ENCODE data around the gene XAB2.
A peak's percentile ranks its signal among the peaks of the same experiment; 100 is the strongest.

XAB2 gene

DNA sequence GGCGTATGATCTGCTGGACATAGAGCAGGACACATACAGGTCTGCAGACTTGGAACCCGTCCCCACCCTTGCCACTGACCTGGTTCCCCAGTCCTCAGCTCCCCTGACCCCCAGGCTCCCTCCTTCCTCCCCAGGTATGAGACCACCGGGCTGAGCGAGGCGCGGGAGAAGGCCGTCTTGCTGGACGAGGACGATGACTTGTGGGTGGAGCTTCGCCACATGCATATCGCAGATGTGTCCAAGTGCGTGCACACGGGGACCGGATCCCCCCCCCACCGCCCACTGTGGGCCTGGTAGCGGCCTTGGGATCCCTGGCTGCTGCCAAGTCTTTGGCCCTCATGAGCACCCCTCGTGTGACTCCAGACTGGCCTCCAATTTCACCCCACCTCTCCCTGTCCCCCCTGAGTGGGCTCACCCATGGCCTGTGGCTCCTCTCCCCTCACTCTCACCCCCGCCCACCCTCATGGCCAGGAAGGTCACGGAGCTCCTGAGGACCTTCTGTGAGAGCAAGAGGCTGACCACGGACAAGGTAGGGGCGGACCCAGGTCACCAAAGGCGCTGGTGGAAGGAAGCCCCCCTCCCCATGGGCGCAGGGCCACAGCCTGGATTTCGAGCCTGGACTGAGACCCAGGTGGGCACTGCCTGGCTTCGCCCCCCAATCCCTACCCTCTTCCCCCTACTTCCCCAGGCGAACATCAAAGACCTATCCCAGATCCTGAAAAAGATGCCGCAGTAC lies 13.1 kb upstream of the XAB2 start:
- H3K9ac ChIP-seq (ENCODE audit: low read depth in 1 of 2, low read length in 2 of 2) = no peak overlapping the region
- H3K4me1 ChIP-seq (ENCODE audit: control insufficient read depth in 1 of 2, insufficient read depth in 2 of 2, low read length in 2 of 2) = peaks cover 6 to 20% of the 10 kb centered on the region in 2 donors
- H3K27me3 ChIP-seq (ENCODE audit: control insufficient read depth in 1 of 2, insufficient read depth in 2 of 2, low read length in 2 of 2) = peaks cover 0 to 7% of the 10 kb centered on the region in 2 donors
- H3K27ac ChIP-seq (ENCODE audit: low read depth, low read length) = no peak overlapping the region
- H3K4me3 ChIP-seq (ENCODE audit: low read depth in 1 of 2, low read length in 2 of 2) = no peak overlapping the region
- peaks cover 0 to 35% of the 10 kb centered on the region in 2 donors for H3K36me3 ChIP-seq (ENCODE audit: control insufficient read depth in 1 of 2, insufficient read depth in 2 of 2, low read length in 2 of 2)
- peaks cover 0 to 2% of the 10 kb centered on the region in 2 donors for H3K9me3 ChIP-seq (ENCODE audit: control insufficient read depth in 1 of 2, low read length in 2 of 2)

- no peak overlapping the region for H3K4me3 ChIP-seq (ENCODE audit: low read depth in 1 of 2, low read length in 2 of 2)
- no peak overlapping the region for H3K9ac ChIP-seq (ENCODE audit: low read depth in 1 of 2, low read length in 2 of 2)
- peaks cover 0 to 7% of the 10 kb centered on the region in 2 donors for H3K27me3 ChIP-seq (ENCODE audit: control insufficient read depth in 1 of 2, insufficient read depth in 2 of 2, low read length in 2 of 2)
- peaks cover 6 to 23% of the 10 kb centered on the region in 2 donors for H3K4me1 ChIP-seq (ENCODE audit: control insufficient read depth in 1 of 2, insufficient read depth in 2 of 2, low read length in 2 of 2)
- no peak overlapping the region for H3K27ac ChIP-seq (ENCODE audit: low read depth, low read length)
- H3K36me3 ChIP-seq (ENCODE audit: control insufficient read depth in 1 of 2, insufficient read depth in 2 of 2, low read length in 2 of 2) = peaks cover 0 to 35% of the 10 kb centered on the region in 2 donors
- H3K9me3 ChIP-seq (ENCODE audit: control insufficient read depth in 1 of 2, low read length in 2 of 2) = peaks cover 0 to 2% of the 10 kb centered on the region in 2 donors
Measured at GRCh38 chr19:7641290-7642276, 12.2 kb upstream of the XAB2 start.

- peaks cover 0 to 35% of the 10 kb centered on the region in 2 donors for H3K36me3 ChIP-seq (ENCODE audit: control insufficient read depth in 1 of 2, insufficient read depth in 2 of 2, low read length in 2 of 2)
- no peak overlapping the region for H3K9ac ChIP-seq (ENCODE audit: low read depth in 1 of 2, low read length in 2 of 2)
- peaks cover 0 to 2% of the 10 kb centered on the region in 2 donors for H3K9me3 ChIP-seq (ENCODE audit: control insufficient read depth in 1 of 2, low read length in 2 of 2)
- no peak overlapping the region for H3K4me3 ChIP-seq (ENCODE audit: low read depth in 1 of 2, low read length in 2 of 2)
- peaks cover 6 to 29% of the 10 kb centered on the region in 2 donors for H3K4me1 ChIP-seq (ENCODE audit: control insufficient read depth in 1 of 2, insufficient read depth in 2 of 2, low read length in 2 of 2)
- peaks cover 0 to 7% of the 10 kb centered on the region in 2 donors for H3K27me3 ChIP-seq (ENCODE audit: control insufficient read depth in 1 of 2, insufficient read depth in 2 of 2, low read length in 2 of 2)
- no peak overlapping the region for H3K27ac ChIP-seq (ENCODE audit: low read depth, low read length)
Measured at GRCh38 chr19:7640803-7641202, 11.5 kb upstream of the XAB2 start.

DNA sequence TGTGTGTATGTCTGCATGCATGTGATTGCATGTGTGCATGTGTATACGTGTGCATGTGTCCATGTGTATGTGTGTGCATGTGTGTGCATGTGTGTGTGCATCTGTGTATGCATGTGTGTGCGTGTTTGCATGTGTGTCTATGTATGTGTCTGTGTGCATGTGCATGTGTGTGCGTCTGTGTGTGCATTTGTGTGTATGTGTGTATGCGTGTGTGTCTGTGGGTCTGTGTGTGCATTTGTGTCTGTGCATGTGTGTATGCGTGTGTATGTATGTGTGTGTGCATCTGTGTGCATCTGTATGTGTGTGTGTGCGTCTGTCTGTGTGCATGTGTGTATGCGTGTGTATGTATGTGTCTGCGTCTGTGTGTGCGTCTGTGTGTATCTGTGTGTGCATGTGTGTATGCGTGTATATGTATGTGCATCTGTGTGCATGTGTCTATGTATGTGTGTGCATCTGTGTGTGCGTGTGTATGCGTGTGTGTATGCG lies 10.6 kb upstream of the XAB2 start:
- Histone ChIP-seq H3K27ac (ENCODE audit: low read depth, low read length) (no peak overlapping the region), H3K4me3 (ENCODE audit: low read depth in 1 of 2, low read length in 2 of 2) (peak overlapping the region in 1 of 2 donors; percentile 21), H3K36me3 (ENCODE audit: control insufficient read depth in 1 of 2, insufficient read depth in 2 of 2, low read length in 2 of 2) (peaks cover 0 to 27% of the 10 kb centered on the region in 2 donors), H3K4me1 (ENCODE audit: control insufficient read depth in 1 of 2, insufficient read depth in 2 of 2, low read length in 2 of 2) (peaks cover 6 to 29% of the 10 kb centered on the region in 2 donors), H3K27me3 (ENCODE audit: control insufficient read depth in 1 of 2, insufficient read depth in 2 of 2, low read length in 2 of 2) (peaks cover 0 to 7% of the 10 kb centered on the region in 2 donors), H3K9ac (ENCODE audit: low read depth in 1 of 2, low read length in 2 of 2) (no peak overlapping the region), H3K9me3 (ENCODE audit: control insufficient read depth in 1 of 2, low read length in 2 of 2) (peaks cover 0 to 2% of the 10 kb centered on the region in 2 donors)

GRCh38 chr19:7638802-7639465 lies 9.6 kb upstream of the XAB2 start:
- Histone ChIP-seq H3K9ac (ENCODE audit: low read depth in 1 of 2, low read length in 2 of 2) (no peak overlapping the region), H3K27me3 (ENCODE audit: control insufficient read depth in 1 of 2, insufficient read depth in 2 of 2, low read length in 2 of 2) (peaks cover 0 to 7% of the 10 kb centered on the region in 2 donors), H3K4me1 (ENCODE audit: control insufficient read depth in 1 of 2, insufficient read depth in 2 of 2, low read length in 2 of 2) (peaks cover 6 to 29% of the 10 kb centered on the region in 2 donors), H3K9me3 (ENCODE audit: control insufficient read depth in 1 of 2, low read length in 2 of 2) (peaks cover 0 to 2% of the 10 kb centered on the region in 2 donors), H3K36me3 (ENCODE audit: control insufficient read depth in 1 of 2, insufficient read depth in 2 of 2, low read length in 2 of 2) (peaks cover 0 to 22% of the 10 kb centered on the region in 2 donors), H3K4me3 (ENCODE audit: low read depth in 1 of 2, low read length in 2 of 2) (no peak overlapping the region), H3K27ac (ENCODE audit: low read depth, low read length) (no peak overlapping the region)

DNA sequence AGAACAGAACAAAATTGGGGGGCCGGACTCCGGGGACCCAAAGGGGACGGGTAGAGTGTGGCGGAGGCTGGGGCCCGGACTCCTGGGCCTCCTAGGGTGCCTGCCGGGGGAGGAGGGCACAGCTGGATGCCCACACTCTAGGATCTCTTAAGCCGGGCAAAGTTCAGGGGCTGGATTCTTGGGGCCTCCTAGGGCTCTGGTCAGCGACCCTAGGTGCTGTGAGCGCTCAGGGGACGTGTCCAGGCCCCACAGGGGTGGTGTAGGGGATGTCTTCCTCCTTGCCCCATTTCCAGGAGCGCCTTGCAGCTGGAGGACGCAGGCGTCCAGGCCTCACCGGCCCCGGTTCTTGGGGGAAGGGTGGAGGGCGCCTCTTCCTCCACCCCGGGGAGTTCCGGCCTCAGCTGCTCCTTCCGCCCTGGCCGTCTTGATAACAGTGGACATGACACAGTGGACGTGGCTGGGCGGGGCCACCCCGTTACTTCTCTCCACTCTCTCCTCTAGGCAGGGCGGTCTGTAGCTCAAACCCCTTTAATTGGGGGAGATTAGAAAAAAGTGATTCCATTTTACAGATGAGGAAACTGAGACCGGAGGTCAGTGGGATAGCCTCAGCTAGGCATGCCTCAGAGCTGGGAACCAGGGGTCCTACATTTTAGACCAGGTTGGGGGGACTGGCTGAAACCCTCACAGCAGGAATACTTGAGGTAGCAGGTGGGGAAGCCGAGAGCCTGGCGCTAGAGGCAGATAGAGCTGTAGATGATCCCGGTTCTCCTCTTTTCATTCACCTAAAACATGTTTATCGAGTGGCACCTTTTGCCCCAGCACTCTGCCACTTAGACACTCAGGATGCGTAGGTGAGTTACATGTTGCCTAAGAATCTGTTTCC lies 8.3 kb upstream of the XAB2 start:
- H3K27ac ChIP-seq (ENCODE audit: low read depth, low read length) = peak overlapping the region; percentile 70
- H3K9ac ChIP-seq (ENCODE audit: low read depth in 1 of 2, low read length in 2 of 2) = peak overlapping the region; percentile 77 to 80

DNA sequence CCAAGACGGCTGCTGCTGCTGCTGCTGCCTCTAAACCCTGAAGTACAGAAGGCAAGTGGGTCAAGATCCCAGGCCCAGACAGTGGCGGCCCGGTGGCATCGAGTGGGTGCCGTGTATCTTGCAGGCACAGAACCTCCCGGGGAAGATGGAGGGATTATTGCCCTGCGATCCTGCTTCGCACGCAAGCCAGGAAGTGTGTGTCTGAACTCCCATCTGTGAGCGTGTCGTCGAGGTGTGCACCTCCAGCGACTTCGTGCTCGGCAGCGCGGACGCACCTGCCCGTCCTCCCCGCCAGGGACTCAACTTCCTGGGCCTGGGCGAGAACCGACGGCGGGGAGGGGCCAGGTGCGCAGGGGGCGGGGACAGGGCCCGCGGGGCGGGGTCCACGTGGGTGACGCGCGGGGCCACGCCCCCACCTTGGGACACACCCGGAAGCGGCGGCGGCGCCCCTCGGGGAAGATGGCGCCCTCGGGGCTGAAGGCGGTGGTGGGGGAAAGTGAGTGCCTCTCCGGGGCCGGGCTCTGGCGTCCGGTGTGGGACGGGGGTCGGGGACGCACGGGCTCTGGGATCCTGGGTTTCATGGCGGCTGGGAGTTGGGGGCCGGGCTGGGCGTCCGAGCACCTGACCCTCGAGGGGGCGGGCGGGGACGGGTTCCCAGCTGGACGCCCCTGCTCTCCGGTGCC lies 7.5 kb upstream of the XAB2 start, which contains the start of gene STXBP2:
STXBP2 (plus strand) TSS at position 420 of the 683 bp plus-strand sequence; CDS start at position 460, 40 bp downstream.
- H3K27ac ChIP-seq (ENCODE audit: low read depth, low read length) = peak within 1 kb of the TSS; percentile 70
- H3K4me1 ChIP-seq (ENCODE audit: control insufficient read depth in 1 of 2, insufficient read depth in 2 of 2, low read length in 2 of 2) = peaks cover 6 to 29% of the 10 kb centered on the region in 2 donors
- H3K9me3 ChIP-seq (ENCODE audit: control insufficient read depth in 1 of 2, low read length in 2 of 2) = peaks cover 0 to 2% of the 10 kb centered on the region in 2 donors
- peaks cover 0 to 17% of the 10 kb centered on the region in 2 donors for H3K36me3 ChIP-seq (ENCODE audit: control insufficient read depth in 1 of 2, insufficient read depth in 2 of 2, low read length in 2 of 2)
- H3K4me3 ChIP-seq (ENCODE audit: low read depth in 1 of 2, low read length in 2 of 2) = peak within 1 kb of the TSS; percentile 87 to 93
- H3K27me3 ChIP-seq (ENCODE audit: control insufficient read depth in 1 of 2, insufficient read depth in 2 of 2, low read length in 2 of 2) = peaks cover 0 to 7% of the 10 kb centered on the region in 2 donors
- peak within 1 kb of the TSS; percentile 77 to 80 for H3K9ac ChIP-seq (ENCODE audit: low read depth in 1 of 2, low read length in 2 of 2)

More for the DNA sequence above, 8.3 kb upstream of the XAB2 start:
- H3K36me3 ChIP-seq (ENCODE audit: control insufficient read depth in 1 of 2, insufficient read depth in 2 of 2, low read length in 2 of 2) = peaks cover 0 to 18% of the 10 kb centered on the region in 2 donors
- peaks cover 6 to 29% of the 10 kb centered on the region in 2 donors for H3K4me1 ChIP-seq (ENCODE audit: control insufficient read depth in 1 of 2, insufficient read depth in 2 of 2, low read length in 2 of 2)
- H3K27me3 ChIP-seq (ENCODE audit: control insufficient read depth in 1 of 2, insufficient read depth in 2 of 2, low read length in 2 of 2) = peaks cover 0 to 7% of the 10 kb centered on the region in 2 donors
- H3K4me3 ChIP-seq (ENCODE audit: low read depth in 1 of 2, low read length in 2 of 2) = peak overlapping the region; percentile 87 to 93
- peaks cover 0 to 2% of the 10 kb centered on the region in 2 donors for H3K9me3 ChIP-seq (ENCODE audit: control insufficient read depth in 1 of 2, low read length in 2 of 2)

GRCh38 chr19:7636317-7636690 lies 7.0 kb upstream of the XAB2 start:
- H3K9me3 ChIP-seq (ENCODE audit: control insufficient read depth in 1 of 2, low read length in 2 of 2) = peaks cover 0 to 2% of the 10 kb centered on the region in 2 donors
- H3K4me1 ChIP-seq (ENCODE audit: control insufficient read depth in 1 of 2, insufficient read depth in 2 of 2, low read length in 2 of 2) = peaks cover 6 to 29% of the 10 kb centered on the region in 2 donors
- peak overlapping the region; percentile 53 to 93 for H3K4me3 ChIP-seq (ENCODE audit: low read depth in 1 of 2, low read length in 2 of 2)
- no peak overlapping the region for H3K27ac ChIP-seq (ENCODE audit: low read depth, low read length)
- H3K9ac ChIP-seq (ENCODE audit: low read depth in 1 of 2, low read length in 2 of 2) = peak overlapping the region in 1 of 2 donors; percentile 2
- peaks cover 2 to 21% of the 10 kb centered on the region in 2 donors for H3K36me3 ChIP-seq (ENCODE audit: control insufficient read depth in 1 of 2, insufficient read depth in 2 of 2, low read length in 2 of 2)
- H3K27me3 ChIP-seq (ENCODE audit: control insufficient read depth in 1 of 2, insufficient read depth in 2 of 2, low read length in 2 of 2) = peaks cover 0 to 7% of the 10 kb centered on the region in 2 donors
